Stimulated activated memory B cell treated with anti-CD40 and anti-IgM and Interleukin-4, amounts not matched to agents 10 μg/mL and 1 μg/mL and 100 μg/mL, for 72 hours (primary cell): ENCODE data around the gene CKMT2.

ENCODE experiments used
- ATAC-seq: fragments of 150-1000 bp; cut with Tn5 transposase; 2 replicates; pipeline ENCODE4 v1.10.0; 2021
- H3K27ac Mint-ChIP-seq: one replicate; pipeline ENCODE4 v1.8.0; 2022; ENCODE audit warnings: mild to moderate bottlenecking, mixed read lengths
- H3K27me3 Mint-ChIP-seq: one replicate; pipeline ENCODE4 v1.8.0; 2022; ENCODE audit warnings: mixed read lengths
- H3K36me3 Mint-ChIP-seq: one replicate; pipeline ENCODE4 v1.8.0; 2022; ENCODE audit warnings: mixed read lengths
- H3K4me1 Mint-ChIP-seq: one replicate; pipeline ENCODE4 v1.8.0; 2022; ENCODE audit warnings: mixed read lengths
- H3K4me3 Mint-ChIP-seq: one replicate; pipeline ENCODE4 v1.8.0; 2022; ENCODE audit warnings: mild to moderate bottlenecking, moderate library complexity, mixed read lengths
- H3K9me3 Mint-ChIP-seq: one replicate; pipeline ENCODE4 v1.8.0; 2022; ENCODE audit warnings: mixed read lengths

The CKMT2 gene

DNA sequence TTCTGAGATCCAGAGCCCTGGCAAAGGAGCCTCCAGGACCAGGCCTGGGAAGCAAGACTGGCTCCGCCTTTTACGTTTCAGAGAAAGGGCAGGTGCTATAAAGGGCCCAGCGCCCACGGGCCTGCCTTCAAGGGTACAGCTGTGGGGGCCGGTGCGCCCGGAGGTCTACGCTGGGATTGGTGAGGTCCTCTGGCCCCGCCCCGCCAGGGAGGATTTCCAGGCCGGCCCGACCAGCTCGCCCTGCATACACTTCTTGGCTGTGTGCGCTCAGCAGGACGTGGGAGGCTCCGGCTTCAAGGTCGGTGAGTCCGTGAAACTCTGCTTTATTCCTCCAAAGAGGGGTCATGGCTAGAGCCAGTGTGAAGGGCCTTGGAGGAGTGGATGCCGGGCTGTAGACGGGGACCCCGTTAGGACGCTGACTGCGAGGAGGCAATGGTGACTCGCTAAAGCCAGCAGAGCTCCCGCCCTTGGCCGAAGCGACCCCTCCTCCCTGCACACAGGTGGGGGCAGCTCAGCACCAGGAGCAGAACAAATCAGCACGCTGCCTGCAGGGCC lies at the start of gene CKMT2:
Gene CKMT2, plus strand, starts transcription at position 243 of the 555 bp plus-strand sequence. CDS start 17,811 bp downstream, outside the sequence.
- no peaks in the 10 kb centered on the region for H3K27me3 Mint-ChIP-seq
- no peak within 1 kb of the TSS for H3K4me3 Mint-ChIP-seq
- no peaks in the 10 kb centered on the region for H3K9me3 Mint-ChIP-seq
- no peak for ATAC-seq
- H3K36me3 Mint-ChIP-seq = no peaks in the 10 kb centered on the region
- H3K27ac Mint-ChIP-seq = no peak within 1 kb of the TSS
- H3K4me1 Mint-ChIP-seq = no peaks in the 10 kb centered on the region

DNA sequence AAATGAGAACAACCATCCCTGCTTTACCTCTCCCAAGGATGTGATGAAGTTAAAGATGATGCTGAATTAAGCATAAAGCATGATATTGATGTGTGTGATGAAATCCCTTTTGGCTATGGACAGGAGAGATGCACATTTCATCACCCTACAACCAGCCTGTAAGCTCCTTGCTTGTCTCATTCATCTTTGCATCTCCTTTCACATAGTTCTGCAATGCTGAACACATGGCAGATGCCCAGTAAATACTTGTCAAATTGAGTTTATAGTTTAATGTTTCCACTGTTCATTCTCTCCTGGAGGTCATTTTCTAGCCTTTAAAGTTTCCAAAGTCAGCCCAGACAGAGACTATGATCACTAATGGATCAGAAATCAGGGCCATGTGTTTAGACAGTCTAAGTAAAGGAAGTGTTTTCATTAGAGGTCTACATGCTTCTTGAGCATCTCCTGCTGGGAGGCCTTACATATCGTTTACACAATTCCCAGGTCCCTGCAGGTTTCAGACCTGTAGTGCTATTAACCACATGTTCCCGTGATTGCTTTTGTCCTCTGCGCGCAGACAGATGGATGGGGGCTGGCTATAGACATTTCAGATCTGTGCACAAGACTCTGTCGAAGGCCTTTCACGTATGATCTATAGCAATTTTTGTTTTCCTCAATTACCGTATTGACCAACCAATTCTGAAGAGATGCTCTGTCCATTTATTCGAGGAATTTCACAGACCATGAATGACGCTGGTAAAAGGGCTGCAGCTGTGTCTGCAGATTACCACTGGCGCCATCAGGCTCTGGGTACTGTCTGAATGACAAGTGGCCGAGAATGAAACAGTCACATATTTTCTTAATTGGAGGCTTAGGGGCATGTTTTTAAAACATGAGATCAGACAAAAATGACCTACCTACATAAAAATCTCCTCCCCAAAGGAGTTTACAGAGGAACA lies 49.0 kb upstream of the CKMT2 start:
- Mint-ChIP-seq H3K9me3 (no peaks in the 10 kb centered on the region), H3K27ac (no peak overlapping the region), H3K27me3 (peaks cover 4% of the 10 kb centered on the region), H3K4me3 (no peak overlapping the region), H3K36me3 (no peaks in the 10 kb centered on the region), H3K4me1 (peaks cover 19% of the 10 kb centered on the region)
- ATAC-seq = no peak

DNA sequence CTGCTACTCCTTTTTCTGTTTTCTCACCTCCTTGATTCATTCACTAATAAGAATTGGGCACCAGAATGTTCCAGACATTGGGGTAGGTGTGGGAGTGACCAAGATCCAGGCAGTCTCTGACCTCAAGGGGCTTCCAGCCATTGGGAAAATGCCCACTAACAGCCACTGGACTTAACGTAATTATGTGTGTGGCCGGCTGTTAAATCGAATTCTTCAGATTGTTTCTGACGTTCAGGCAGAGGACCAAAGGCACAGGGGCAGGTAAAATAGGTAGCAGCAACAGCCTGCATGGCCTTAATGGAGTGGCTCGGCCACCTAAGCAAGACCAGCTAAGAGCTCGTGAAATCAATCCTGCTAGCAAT lies 48.4 kb upstream of the CKMT2 start:
- peaks cover 19% of the 10 kb centered on the region for H3K4me1 Mint-ChIP-seq
- no peak for ATAC-seq
- no peaks in the 10 kb centered on the region for H3K36me3 Mint-ChIP-seq
- H3K27ac Mint-ChIP-seq = no peak overlapping the region
- peaks cover 10% of the 10 kb centered on the region for H3K27me3 Mint-ChIP-seq
- H3K9me3 Mint-ChIP-seq = no peaks in the 10 kb centered on the region
- no peak overlapping the region for H3K4me3 Mint-ChIP-seq

DNA sequence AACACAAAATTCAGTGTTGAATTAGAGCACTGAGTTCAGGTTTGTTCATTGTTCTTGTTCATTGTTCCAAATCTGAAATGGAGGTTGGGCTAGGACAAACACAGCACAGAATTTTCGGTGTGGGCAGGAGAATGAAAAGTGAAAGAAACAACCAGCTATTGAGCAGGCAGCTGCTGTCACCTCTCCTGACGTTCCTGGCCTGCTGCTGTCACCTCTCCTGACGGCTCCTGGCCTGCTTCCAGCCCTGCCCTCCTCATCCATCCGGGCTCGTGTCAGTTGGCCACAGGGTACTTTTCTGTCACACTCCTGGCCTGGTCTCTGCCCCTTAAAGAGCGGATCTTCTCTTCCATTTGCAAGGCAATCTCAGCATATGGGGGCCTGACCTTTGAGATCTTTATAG lies 45.2 kb upstream of the CKMT2 start:
- no peaks in the 10 kb centered on the region for H3K9me3 Mint-ChIP-seq
- no peak for ATAC-seq
- no peak overlapping the region for H3K27ac Mint-ChIP-seq
- H3K4me3 Mint-ChIP-seq = no peak overlapping the region
- peaks cover 6% of the 10 kb centered on the region for H3K4me1 Mint-ChIP-seq
- no peaks in the 10 kb centered on the region for H3K36me3 Mint-ChIP-seq
- H3K27me3 Mint-ChIP-seq = peaks cover 38% of the 10 kb centered on the region

DNA sequence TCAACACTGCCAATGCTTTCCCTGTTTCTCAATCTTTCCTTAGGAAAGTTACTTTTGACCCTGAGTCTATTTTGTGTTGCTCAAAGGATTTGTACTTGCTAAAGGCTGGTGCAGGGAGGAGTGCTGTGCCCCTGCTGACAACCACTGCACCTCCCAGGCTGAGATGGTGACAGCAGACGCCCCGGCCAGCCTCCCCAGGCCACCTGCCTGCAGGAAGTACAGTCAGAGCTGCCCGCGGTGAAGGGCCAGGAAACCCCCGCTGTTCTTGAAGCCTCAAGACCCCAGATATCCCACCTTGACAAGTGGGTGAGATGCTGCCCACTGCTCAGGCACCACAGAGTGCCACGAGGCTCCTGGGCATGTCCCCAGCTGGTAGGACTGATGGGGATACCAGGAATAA lies 44.2 kb upstream of the CKMT2 start:
- no peak overlapping the region for H3K27ac Mint-ChIP-seq
- H3K27me3 Mint-ChIP-seq = peaks cover 41% of the 10 kb centered on the region
- H3K36me3 Mint-ChIP-seq = no peaks in the 10 kb centered on the region
- no peaks in the 10 kb centered on the region for H3K9me3 Mint-ChIP-seq
- H3K4me3 Mint-ChIP-seq = no peak overlapping the region
- ATAC-seq = peak; percentile 45
- H3K4me1 Mint-ChIP-seq = peaks cover 6% of the 10 kb centered on the region

DNA sequence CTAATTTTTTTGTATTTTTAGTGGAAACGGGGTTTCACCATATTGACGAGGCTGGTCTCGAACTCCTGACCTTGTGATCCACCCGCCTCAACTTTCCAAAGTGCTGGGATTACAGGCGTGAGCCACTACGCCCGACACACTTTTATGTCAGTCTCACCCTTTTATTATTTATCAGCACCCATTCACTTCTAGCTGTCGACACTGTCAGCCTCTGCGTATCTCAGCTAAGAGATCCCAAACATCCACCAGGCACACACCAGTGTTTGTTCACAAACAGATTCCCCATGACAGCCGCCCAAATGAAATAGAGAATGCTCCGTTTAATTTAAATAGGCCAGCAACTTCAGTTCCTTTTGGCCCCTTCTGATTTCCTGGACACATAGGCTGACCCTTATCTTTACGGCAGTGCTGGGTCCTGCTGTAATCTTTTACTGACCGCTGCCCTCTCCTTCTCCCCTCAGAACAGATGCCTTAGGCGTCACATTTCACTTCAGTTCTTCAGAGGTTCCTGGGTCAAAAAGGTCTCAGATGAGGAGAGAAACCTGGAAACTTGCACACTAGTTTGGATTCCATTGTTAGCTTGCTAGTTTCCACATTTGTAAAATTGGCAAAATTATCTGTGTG lies 43.1 kb upstream of the CKMT2 start:
- Mint-ChIP-seq H3K4me3 (no peak overlapping the region), H3K36me3 (no peaks in the 10 kb centered on the region), H3K27me3 (peaks cover 47% of the 10 kb centered on the region), H3K4me1 (peaks cover 10% of the 10 kb centered on the region), H3K27ac (no peak overlapping the region), H3K9me3 (no peaks in the 10 kb centered on the region)
- no peak for ATAC-seq

DNA sequence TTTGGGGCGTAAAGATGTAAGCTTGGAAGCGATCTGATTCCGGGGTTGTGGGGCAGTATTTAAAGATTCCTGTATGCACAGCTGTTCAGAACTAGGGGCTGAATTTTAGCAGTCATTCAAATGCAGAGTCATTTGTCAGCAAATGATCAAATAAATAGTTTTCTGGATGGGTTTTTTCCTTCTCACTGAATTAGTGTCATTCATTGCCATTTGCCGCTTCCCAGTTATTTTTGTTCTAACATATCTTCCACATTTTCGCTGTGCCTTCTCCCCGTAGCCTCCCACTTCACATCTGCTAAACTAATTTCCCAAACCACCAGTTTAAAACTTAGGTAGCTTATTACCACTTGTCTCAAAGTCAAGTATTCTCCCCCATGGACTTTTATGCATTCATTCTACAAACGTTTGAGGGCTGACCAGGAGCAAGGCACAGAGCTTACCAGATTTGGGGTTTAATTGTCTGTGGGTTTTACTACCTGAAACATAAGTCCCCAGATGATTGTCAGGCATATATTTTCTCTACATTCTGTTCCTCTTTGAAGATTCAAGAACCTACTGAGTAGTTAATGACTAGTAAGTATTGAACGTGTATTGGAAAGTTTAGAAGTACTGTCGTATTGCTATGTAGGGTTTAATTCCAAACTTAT lies 41.3 kb upstream of the CKMT2 start:
- ATAC-seq = no peak
- Mint-ChIP-seq H3K4me1 (peaks cover 14% of the 10 kb centered on the region), H3K27ac (no peak overlapping the region), H3K4me3 (no peak overlapping the region), H3K27me3 (peaks cover 51% of the 10 kb centered on the region), H3K9me3 (no peaks in the 10 kb centered on the region), H3K36me3 (no peaks in the 10 kb centered on the region)

DNA sequence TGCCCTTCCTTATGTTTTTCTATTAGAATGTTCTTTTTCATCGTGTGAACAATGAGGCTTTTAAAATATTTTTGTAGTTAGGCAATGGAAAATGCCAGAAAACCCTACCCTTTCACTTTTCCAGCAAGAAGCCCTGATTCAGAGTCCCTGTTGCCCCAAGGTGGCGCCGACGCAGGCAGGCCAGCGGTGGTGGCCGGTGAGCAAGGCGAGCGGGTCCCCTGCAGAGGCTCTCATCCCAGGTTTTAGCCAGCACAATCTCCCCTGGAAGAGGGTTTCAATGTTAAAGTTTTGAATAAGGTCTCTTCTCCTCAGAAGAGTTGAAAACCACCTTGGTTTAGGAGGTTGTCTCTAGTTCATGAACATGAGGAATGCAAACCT lies 40.8 kb upstream of the CKMT2 start:
- peaks cover 51% of the 10 kb centered on the region for H3K27me3 Mint-ChIP-seq
- no peak overlapping the region for H3K27ac Mint-ChIP-seq
- no peak for ATAC-seq
- no peaks in the 10 kb centered on the region for H3K9me3 Mint-ChIP-seq
- no peaks in the 10 kb centered on the region for H3K36me3 Mint-ChIP-seq
- no peak overlapping the region for H3K4me3 Mint-ChIP-seq
- H3K4me1 Mint-ChIP-seq = peaks cover 14% of the 10 kb centered on the region

DNA sequence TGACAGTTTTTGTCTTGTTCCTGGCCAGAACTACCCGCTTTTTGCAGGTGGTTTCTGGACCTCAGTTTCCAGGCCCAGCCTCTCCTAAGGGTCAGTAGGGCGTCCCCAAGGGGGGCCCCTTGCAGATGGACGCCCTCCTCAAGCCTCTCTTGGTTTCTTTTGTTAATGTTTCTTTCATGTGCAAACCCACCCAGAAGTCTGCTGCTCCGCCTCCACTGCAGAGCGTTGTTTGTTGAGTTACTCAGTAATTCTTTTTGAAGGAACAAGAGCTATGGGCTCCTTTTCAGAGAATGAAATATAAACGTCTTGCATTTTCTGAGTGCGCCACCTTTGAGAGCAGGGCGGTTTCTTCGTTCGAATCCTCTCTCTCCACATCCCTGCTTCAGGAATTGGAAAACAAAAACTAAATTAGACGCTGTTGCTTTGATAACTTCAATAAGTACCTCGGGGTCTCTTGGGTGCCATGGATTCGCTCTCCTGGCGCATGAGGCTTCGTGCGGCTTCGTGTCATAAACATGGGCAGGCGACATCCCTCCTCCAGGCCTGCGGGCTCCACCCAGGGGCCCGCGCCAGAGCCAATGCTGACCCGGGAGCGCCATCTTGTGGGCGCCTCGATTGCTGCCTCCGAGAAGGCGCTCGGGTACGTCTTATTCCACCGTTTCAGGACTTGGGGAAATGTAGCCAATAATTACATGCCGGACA lies 38.3 kb upstream of the CKMT2 start:
- ATAC-seq = peak; percentile 82
- Mint-ChIP-seq H3K27me3 (peaks cover 41% of the 10 kb centered on the region), H3K4me3 (no peak overlapping the region), H3K27ac (no peak overlapping the region), H3K4me1 (peaks cover 14% of the 10 kb centered on the region), H3K9me3 (no peaks in the 10 kb centered on the region), H3K36me3 (no peaks in the 10 kb centered on the region)

DNA sequence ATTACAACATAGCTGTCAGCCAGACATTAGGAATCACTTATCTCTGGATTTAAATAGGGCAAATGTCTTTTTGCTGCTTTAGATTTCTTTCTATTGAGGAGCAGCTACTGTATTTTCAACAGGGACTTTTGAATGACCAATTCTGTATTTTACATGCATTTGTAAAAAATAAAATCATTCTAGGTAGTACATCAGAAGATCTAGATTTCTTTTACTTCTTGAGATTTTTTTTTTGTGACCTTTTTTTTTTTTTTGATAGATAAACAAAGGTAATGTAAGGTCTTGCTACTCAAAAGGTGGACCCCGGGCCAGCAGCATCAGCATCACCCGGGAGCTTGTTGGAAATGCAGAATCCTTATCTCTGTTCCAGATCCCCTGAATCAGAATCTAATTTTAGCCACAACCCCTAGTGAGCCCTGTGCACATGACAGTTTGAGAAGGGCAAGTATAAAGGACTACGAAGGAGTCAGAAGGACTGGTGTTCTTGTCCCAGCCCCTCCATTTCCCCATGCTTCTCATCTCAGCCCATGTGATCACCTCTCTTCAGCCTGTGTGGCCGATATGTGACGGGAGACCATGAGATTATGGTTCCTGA lies 37.7 kb upstream of the CKMT2 start:
- H3K4me1 Mint-ChIP-seq = peaks cover 14% of the 10 kb centered on the region
- ATAC-seq = no peak
- H3K27ac Mint-ChIP-seq = no peak overlapping the region
- peaks cover 35% of the 10 kb centered on the region for H3K27me3 Mint-ChIP-seq
- no peaks in the 10 kb centered on the region for H3K9me3 Mint-ChIP-seq
- no peaks in the 10 kb centered on the region for H3K36me3 Mint-ChIP-seq
- no peak overlapping the region for H3K4me3 Mint-ChIP-seq

DNA sequence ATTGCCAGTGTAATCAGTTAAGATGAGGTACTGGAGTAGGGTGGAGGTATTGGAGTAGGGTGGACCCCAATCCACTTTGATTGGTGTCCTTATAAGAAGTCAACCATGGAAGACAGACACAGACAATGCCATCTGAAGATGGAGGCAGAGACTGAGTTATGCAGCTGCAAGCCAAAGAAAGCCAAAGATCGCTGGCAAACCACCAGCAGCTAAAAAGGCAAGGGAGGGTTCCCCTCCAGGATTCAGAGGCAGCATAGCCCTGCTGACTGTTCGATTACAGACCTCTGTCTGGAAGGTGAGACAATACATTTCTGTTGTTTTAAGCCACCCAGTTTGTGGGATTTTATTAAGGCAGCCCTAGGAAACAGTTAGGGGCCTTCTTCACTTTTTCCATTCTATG lies 30.5 kb upstream of the CKMT2 start:
- no peaks in the 10 kb centered on the region for H3K9me3 Mint-ChIP-seq
- ATAC-seq = peak; percentile 31
- no peaks in the 10 kb centered on the region for H3K4me1 Mint-ChIP-seq
- no peaks in the 10 kb centered on the region for H3K36me3 Mint-ChIP-seq
- no peaks in the 10 kb centered on the region for H3K27me3 Mint-ChIP-seq
- no peak overlapping the region for H3K27ac Mint-ChIP-seq
- H3K4me3 Mint-ChIP-seq = no peak overlapping the region

DNA sequence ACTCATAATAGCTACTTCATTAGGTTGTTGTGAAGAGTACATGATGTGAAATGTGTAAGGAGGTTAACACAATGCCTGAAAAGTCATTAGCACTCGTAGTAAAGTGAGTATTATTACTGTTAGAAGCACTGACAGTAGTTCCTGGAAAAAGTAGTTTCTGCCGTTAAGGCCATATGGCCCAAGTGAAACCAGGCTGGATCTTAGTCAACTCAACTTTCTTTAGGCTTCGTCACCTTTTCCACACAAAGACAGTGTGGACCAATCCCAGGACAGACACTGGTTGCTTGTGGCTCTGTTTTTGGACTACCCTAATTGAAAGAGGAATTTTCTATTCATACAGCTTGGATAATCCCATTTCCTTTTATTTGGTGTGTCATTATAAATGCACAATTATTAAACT lies 29.4 kb upstream of the CKMT2 start:
- Mint-ChIP-seq H3K36me3 (no peaks in the 10 kb centered on the region), H3K27ac (peak overlapping the region; percentile 3), H3K9me3 (no peaks in the 10 kb centered on the region), H3K4me1 (no peaks in the 10 kb centered on the region), H3K27me3 (no peaks in the 10 kb centered on the region), H3K4me3 (no peak overlapping the region)
- ATAC-seq = peak; percentile 66

DNA sequence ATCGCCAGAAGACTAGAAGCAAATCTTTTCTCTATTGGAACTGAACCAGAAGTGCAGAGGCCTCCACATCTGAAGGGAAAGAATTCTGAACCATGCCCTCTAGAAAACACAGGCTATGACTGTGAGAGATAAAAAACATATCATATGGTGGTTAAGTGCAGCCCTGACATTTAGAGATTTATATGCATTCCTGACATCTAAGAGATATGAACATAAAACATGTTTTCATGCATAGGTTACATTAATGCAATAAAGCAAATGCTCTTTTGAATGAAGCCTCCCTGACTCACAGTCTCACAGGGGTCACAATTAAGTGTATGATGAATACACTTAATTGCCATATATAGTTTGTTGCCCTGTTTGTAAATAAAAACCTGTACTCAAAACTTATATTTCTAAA lies 28.9 kb upstream of the CKMT2 start:
- no peaks in the 10 kb centered on the region for H3K9me3 Mint-ChIP-seq
- no peaks in the 10 kb centered on the region for H3K36me3 Mint-ChIP-seq
- H3K4me1 Mint-ChIP-seq = no peaks in the 10 kb centered on the region
- H3K4me3 Mint-ChIP-seq = no peak overlapping the region
- peak overlapping the region; percentile 3 for H3K27ac Mint-ChIP-seq
- ATAC-seq = no peak
- no peaks in the 10 kb centered on the region for H3K27me3 Mint-ChIP-seq

DNA sequence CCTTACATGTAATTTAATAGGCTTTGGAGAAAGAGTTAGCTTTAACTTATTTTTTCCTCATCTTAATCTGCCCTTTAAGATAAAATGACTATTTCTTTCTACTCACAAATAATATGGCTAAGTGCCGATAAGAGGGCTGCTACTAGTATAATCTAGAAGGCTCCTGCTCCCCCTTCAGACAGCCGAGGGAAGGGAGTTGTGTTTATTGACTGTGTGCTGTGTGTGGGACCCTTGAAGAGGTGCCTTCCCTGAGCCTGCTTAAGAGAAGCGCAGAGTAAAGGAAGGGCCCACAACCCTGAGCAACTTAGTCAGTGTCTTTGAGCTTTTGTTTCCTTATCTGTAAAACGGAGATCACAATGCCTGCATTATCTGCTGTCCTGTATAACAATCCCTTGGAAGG lies 28.1 kb upstream of the CKMT2 start:
- H3K4me1 Mint-ChIP-seq = peaks cover 6% of the 10 kb centered on the region
- ATAC-seq = no peak
- H3K4me3 Mint-ChIP-seq = no peak overlapping the region
- H3K27ac Mint-ChIP-seq = no peak overlapping the region
- no peaks in the 10 kb centered on the region for H3K9me3 Mint-ChIP-seq
- no peaks in the 10 kb centered on the region for H3K36me3 Mint-ChIP-seq
- peaks cover 8% of the 10 kb centered on the region for H3K27me3 Mint-ChIP-seq

DNA sequence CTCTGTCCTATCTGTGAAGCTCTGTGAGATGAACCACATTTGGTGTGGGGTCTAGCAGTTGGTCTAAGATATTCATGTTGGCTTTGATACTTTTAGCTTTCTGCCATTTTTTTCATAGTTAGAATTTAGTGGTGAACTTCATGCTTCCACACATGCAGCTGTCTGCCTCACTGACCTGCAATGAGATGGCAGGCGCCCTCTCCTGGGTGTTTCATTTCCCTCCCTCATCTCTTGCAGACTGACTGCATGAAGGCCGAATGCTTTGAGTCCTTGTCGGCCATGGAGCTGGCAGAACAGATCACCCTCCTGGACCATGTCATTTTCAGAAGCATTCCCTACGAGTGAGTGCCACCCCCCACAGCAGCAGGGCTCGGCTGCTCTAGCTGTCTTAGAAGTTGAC lies 26.1 kb upstream of the CKMT2 start:
- peaks cover 22% of the 10 kb centered on the region for H3K27me3 Mint-ChIP-seq
- H3K36me3 Mint-ChIP-seq = no peaks in the 10 kb centered on the region
- H3K27ac Mint-ChIP-seq = no peak overlapping the region
- no peak for ATAC-seq
- no peaks in the 10 kb centered on the region for H3K9me3 Mint-ChIP-seq
- no peak overlapping the region for H3K4me3 Mint-ChIP-seq
- peaks cover 15% of the 10 kb centered on the region for H3K4me1 Mint-ChIP-seq
